T-helper 1 cell treated with Interleukin-12 subunit alpha and Interleukin-12 subunit beta and Interleukin-4 antibody, amounts not matched to agents 30 μg/mL and 1 μg/mL, for 36 hours (primary cell): ENCODE results near the gene RTL10.

Experiments used
- H3K27ac Mint-ChIP-seq: one replicate; pipeline ENCODE4 v1.8.0; 2021; ENCODE audit warnings: mild to moderate bottlenecking, mixed read lengths
- H3K27me3 Mint-ChIP-seq: one replicate; pipeline ENCODE4 v1.8.0; 2021; ENCODE audit warnings: low read depth, mixed read lengths
- H3K36me3 Mint-ChIP-seq: one replicate; pipeline ENCODE4 v1.8.0; 2021; ENCODE audit warnings: low read depth, mixed read lengths
- H3K4me1 Mint-ChIP-seq: one replicate; pipeline ENCODE4 v1.8.0; 2021; ENCODE audit warnings: low read depth, mixed read lengths
- H3K4me3 Mint-ChIP-seq: one replicate; pipeline ENCODE4 v1.8.0; 2021; ENCODE audit warnings: mild to moderate bottlenecking, moderate library complexity, mixed read lengths
- H3K9me3 Mint-ChIP-seq: one replicate; pipeline ENCODE4 v1.8.0; 2021; ENCODE audit warnings: mixed read lengths

Gene RTL10

DNA sequence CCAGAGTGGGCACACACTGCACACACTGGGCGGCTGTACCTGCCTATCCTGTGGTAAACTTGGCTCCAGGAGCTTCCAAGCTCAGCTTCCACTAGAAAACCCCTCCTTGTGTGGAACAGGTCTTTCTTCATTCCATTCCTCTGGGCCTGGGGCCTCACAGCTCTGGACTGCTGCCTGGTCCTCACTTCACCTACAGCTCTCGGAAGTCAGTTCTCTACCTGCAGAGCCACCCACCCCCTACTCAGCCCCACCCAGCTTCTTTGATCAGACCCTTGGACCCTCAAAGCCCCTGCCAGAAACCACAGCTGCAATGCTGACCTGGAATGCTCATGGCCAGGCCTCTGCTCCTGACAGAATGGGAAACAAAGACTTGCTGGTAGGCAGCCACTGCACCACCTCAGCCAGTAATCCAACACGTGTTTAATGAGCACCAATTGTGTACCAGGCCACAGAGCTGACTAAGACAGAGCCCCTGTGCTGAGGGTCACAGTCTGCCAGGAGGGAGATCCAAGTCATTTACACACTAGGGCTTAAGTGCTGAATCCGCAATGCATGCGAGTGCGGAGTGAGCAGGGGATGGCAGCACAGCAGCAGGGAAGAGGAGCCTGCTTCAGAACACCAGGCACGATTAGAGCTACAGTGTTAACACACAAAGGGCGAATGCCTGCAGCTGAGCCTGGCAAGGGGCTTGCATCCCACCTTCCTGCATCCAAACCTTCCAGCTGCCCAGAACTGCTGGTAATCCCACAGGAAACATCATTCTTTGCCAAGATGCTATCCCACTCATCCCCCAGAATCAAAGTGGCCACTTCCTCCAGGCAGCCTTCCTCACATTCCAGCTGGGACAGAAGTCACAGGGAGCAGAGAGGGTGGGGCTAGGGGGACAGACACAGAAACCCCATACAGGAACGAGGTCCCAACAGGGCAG lies 4.6 kb downstream of the RTL10 start:
- Mint-ChIP-seq H3K27me3 (no peaks in the 10 kb centered on the region), H3K9me3 (no peaks in the 10 kb centered on the region), H3K4me3 (no peak overlapping the region), H3K27ac (no peak overlapping the region), H3K4me1 (peaks cover 18% of the 10 kb centered on the region), H3K36me3 (peaks cover 16% of the 10 kb centered on the region)

GRCh38 chr22:19848298-19849224 lies 6.1 kb downstream of the RTL10 start:
- no peak overlapping the region for H3K4me3 Mint-ChIP-seq
- no peak overlapping the region for H3K27ac Mint-ChIP-seq
- no peaks in the 10 kb centered on the region for H3K27me3 Mint-ChIP-seq
- no peaks in the 10 kb centered on the region for H3K9me3 Mint-ChIP-seq
- peaks cover 16% of the 10 kb centered on the region for H3K36me3 Mint-ChIP-seq
- H3K4me1 Mint-ChIP-seq, result peaks cover 19% of the 10 kb centered on the region

GRCh38 chr22:19847345-19847632 lies 7.4 kb downstream of the RTL10 start:
- no peaks in the 10 kb centered on the region for H3K27me3 Mint-ChIP-seq
- H3K27ac Mint-ChIP-seq, result no peak overlapping the region
- H3K36me3 Mint-ChIP-seq, result peaks cover 16% of the 10 kb centered on the region
- H3K9me3 Mint-ChIP-seq, result no peaks in the 10 kb centered on the region
- H3K4me3 Mint-ChIP-seq, result no peak overlapping the region
- H3K4me1 Mint-ChIP-seq, result peaks cover 8% of the 10 kb centered on the region

DNA sequence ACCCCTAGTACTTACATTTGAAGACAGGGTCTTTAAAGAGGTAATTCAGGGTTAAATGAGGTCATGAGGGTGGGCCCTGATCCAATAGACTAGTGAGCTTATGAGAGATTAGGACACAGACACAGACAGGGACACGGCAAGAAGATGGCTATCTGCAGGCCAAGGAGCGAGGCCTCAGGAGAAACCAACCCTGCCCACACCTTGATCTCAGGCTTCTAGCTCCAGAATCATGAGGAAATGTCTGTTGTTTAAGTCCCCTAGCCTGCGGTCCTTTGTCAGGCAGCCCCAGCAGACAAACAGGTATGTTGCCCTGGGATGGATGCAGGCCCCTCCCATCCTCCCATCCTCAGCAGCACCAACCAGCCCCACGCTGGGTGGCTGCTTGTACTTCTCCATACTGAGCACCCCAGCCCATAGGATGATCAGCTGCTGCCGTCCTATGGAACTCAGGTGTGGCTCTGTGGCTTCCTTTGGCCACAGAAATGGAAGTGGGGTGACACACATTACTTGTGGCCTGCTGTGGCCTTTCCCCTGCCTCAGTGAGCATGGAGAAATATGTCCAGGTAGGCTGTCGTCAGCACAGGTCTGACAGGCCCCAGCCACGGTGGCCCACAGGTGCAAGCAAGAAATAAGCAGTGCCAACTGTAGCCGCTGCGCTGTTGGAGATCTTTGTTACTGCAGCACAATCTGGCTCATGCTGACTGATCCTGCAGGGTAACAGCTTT lies 7.9 kb downstream of the RTL10 start:
- H3K4me1 Mint-ChIP-seq, result peaks cover 7% of the 10 kb centered on the region
- H3K4me3 Mint-ChIP-seq, result no peak overlapping the region
- H3K9me3 Mint-ChIP-seq, result no peaks in the 10 kb centered on the region
- peaks cover 12% of the 10 kb centered on the region for H3K36me3 Mint-ChIP-seq
- no peaks in the 10 kb centered on the region for H3K27me3 Mint-ChIP-seq
- no peak overlapping the region for H3K27ac Mint-ChIP-seq

- Mint-ChIP-seq H3K4me3 (no peak overlapping the region), H3K4me1 (peaks cover 7% of the 10 kb centered on the region), H3K27me3 (no peaks in the 10 kb centered on the region)
Measured at GRCh38 chr22:19845054-19845722, 9.5 kb downstream of the RTL10 start.

GRCh38 chr22:19844377-19845053 lies 10.2 kb downstream of the RTL10 start:
- Mint-ChIP-seq H3K4me1 (peaks cover 7% of the 10 kb centered on the region), H3K36me3 (peaks cover 8% of the 10 kb centered on the region), H3K27ac (no peak overlapping the region), H3K4me3 (no peak overlapping the region), H3K9me3 (no peaks in the 10 kb centered on the region), H3K27me3 (no peaks in the 10 kb centered on the region)

More at GRCh38 chr22:19845054-19845722, 9.5 kb downstream of the RTL10 start:
- Mint-ChIP-seq H3K27ac (no peak overlapping the region), H3K36me3 (peaks cover 10% of the 10 kb centered on the region), H3K9me3 (no peaks in the 10 kb centered on the region)

GRCh38 chr22:19843857-19844376 lies 10.8 kb downstream of the RTL10 start:
- Mint-ChIP-seq H3K4me1 (peaks cover 7% of the 10 kb centered on the region), H3K4me3 (no peak overlapping the region), H3K27me3 (no peaks in the 10 kb centered on the region), H3K36me3 (peaks cover 8% of the 10 kb centered on the region), H3K27ac (no peak overlapping the region), H3K9me3 (no peaks in the 10 kb centered on the region)

DNA sequence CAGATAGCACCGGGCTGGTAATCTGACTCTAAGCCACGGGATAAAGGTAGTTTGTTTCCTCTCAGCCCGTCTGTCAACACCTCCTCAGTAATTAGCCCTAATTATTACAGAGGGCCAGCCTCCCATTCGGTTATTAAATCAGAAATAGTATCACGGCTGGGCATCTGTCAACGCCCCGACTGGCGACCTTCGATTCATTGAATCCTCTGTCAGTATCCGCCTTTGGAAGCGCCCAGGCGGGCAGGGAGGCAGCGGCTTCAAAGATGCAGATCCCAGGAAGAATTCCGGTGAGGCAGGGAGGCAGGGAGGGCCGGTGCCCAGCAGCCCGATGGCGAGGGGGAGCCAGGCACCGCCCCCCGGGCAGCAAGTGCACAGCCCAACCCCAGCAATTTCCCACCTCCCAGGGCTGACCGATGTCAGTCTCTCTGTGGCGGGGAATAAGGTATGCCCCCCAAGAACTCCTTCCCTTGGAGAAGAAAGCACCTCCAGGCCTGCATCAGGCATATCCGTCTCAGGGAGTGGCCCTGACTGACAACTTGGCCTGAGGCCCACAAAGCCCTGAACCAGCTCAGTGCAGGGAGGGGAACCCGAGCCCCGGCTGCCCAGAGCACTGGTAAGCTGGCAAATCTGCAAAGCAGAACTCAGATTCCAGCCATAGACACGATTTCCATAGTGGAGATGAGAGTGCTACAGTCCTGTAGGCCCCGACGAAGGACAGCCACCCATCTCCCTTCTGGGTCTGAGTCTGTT lies 11.4 kb downstream of the RTL10 start:
- Mint-ChIP-seq H3K9me3 (no peaks in the 10 kb centered on the region), H3K27ac (no peak overlapping the region), H3K4me3 (no peak overlapping the region), H3K36me3 (peaks cover 8% of the 10 kb centered on the region), H3K4me1 (peaks cover 7% of the 10 kb centered on the region), H3K27me3 (no peaks in the 10 kb centered on the region)

- Mint-ChIP-seq H3K27me3 (no peaks in the 10 kb centered on the region), H3K36me3 (peaks cover 2% of the 10 kb centered on the region), H3K4me3 (no peak overlapping the region), H3K9me3 (no peaks in the 10 kb centered on the region), H3K27ac (no peak overlapping the region), H3K4me1 (peaks cover 7% of the 10 kb centered on the region)
Measured at GRCh38 chr22:19842393-19843106, 12.1 kb downstream of the RTL10 start.

DNA sequence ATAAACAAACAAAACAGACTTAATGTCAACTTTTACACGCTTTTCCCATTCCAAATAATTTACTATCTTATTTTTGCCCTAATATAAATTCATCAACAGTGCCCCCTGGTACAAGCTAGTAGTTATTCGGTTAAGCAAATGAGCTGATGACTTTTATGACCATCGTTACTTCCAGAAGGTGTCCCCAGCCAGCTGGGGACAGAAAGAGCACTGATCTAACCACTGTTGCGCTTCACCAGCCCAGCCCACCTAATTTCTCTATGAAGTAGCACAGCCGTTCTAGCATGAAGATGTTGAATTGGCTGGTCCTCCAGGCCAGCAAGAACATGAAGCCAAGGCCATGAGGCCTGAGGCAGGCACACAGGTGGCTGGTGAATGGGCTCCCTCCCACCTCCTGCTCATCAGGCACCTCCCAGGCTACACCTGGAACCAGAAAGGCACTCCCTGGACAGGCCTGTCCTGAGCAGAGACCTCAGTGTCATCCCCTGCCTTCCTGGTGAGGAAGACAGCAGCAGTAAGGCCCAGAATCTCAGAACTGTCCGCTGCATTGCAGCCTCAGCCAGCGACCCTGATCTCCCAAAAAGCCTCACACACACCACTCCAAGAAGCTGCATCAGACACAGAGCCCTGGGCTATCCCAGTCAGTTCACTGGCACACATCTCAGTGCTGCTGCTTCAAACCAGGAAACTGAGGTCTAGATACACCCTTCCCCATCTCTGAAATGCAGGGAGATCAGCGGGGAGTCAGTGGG lies 12.9 kb downstream of the RTL10 start:
- Mint-ChIP-seq H3K4me3 (no peak overlapping the region), H3K4me1 (peaks cover 7% of the 10 kb centered on the region), H3K9me3 (no peaks in the 10 kb centered on the region), H3K36me3 (peaks cover 2% of the 10 kb centered on the region), H3K27me3 (no peaks in the 10 kb centered on the region), H3K27ac (no peak overlapping the region)

DNA sequence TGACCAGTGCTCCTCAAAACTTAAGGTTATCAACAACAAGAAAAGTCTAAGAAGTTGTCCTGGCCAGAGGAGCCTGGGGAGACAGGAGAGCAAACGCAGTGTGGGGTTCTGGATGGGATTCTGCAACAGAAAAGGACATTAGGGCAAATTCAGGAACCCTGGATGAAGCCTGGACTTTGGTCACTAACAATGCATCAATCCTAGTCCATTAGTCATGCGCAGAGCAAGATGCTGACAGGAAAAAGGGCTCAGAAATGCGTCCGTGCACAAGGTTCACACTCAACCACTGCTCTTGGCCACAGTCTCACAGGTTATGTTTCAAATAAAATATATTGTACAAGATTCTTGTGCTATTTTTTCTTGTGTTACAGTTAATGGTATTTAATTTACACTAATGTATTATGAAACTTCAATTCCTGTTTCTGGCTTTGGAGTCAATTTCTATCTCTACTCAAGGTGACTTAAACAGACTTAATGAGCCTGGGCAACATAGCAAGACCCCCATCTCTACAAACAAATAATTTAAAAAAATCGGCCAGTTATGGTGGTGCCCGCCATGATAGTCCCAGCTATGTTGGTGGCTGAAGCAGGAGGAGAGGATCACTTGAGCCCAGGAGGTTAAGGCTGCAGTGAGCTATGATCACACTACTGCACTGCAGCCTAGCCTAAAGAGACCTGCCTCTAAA lies 13.6 kb downstream of the RTL10 start:
- Mint-ChIP-seq H3K27ac (no peak overlapping the region), H3K36me3 (no peaks in the 10 kb centered on the region), H3K4me1 (peaks cover 11% of the 10 kb centered on the region), H3K4me3 (no peak overlapping the region), H3K27me3 (no peaks in the 10 kb centered on the region), H3K9me3 (no peaks in the 10 kb centered on the region)
